AG04450 (cell line): ENCODE measurements around the gene ABL1. TPM values are rescaled to one million over a fixed set of nuclear protein-coding genes. Genes with fewer than 3 reads are reported as not detected.

Experiments
- CTCF ChIA-PET: fragments of 300-600, 350-600 bp; formaldehyde crosslinking; extraction: SDS; loops from one replicate; lab custom pipeline; 2022; ENCODE audit warnings: antibody characterized with exemption, inconsistent platforms; lab: Charles Lee
- POLR2A ChIA-PET: fragments of 350-600 bp; formaldehyde crosslinking; extraction: SDS; loops from one replicate; lab custom pipeline; 2021; ENCODE audit warnings: antibody characterized with exemption, inconsistent platforms; lab: Yijun Ruan, JAX
- DNase-seq: peaks from one replicate; pipeline ENCODE4 v3.0.0-alpha.2; 2011; ENCODE audit warnings: low read depth, low spot score
- H3K27ac ChIP-seq: one replicate; pipeline ENCODE4 v1.5.1; 2012; ENCODE audit warnings: low read depth, low read length, control low read depth
- H3K27me3 ChIP-seq: one replicate; pipeline ENCODE4 v1.6.0; 2012; ENCODE audit warnings: low read length; ENCODE audit not compliant: control insufficient read depth, insufficient read depth
- H3K4me3 ChIP-seq: 2 replicates; pipeline ENCODE4 v1.5.1; 2011; ENCODE audit warnings: mild to moderate bottlenecking, low read depth, low read length, control low read depth
- H3K9me3 ChIP-seq: 2 replicates; pipeline ENCODE4 v1.5.1; 2012; ENCODE audit warnings: low read length; ENCODE audit not compliant: control insufficient read depth, insufficient read depth
- CTCF ChIP-seq: IDR thresholded peaks from 2 replicates; pipeline ENCODE4 v1.5.1; 2011; ENCODE audit warnings: low read depth, low read length, control low read depth, inconsistent platforms
- polyA plus RNA-seq: library from polyadenylated mRNA; depleted of rRNA; stranded (reverse); fragments of >200 nt; gene quantifications from 2 replicates; pipeline ENCODE4 v1.2.3, GENCODE V29; 2011

Gene ABL1
- polyA plus RNA-seq, 1 experiment, result 37.5 TPM

- Histone ChIP-seq H3K4me3 (0 out of 2 replicates have a peak overlapping the region, but pooled peaks have one; percentile 25), H3K27me3 (peaks cover 9% of the 10 kb centered on the region), H3K9me3 (no peaks in the 10 kb centered on the region; the same call in 1 of the 2 replicates), H3K27ac (peak overlapping the region; percentile 47)
- CTCF ChIA-PET, result interaction anchor here (0.5 to 1.7 kb wide), 6 partner anchors 20 to 213 kb away, joined by 3 to 7 read pairs (median 4); no protein-coding TSS in a partner anchor
- POLR2A ChIA-PET, result interaction anchor here (0.6 to 2.2 kb wide), 4 partner anchors 8 to 19 kb away, joined by 4 to 9 read pairs (median 7); no protein-coding TSS in a partner anchor
- no peak for DNase-seq
- TF ChIP-seq CTCF, result no peak
Measured at GRCh38 chr9:130913599-130914416, 78.8 kb downstream of the ABL1 start.

GRCh38 chr9:130914417-130915095, 79.5 kb downstream of the ABL1 start:
- ChIA-PET POLR2A (interaction anchor here (2.2 kb wide), 1 partner anchor 18 kb away, joined by 9 read pairs; no protein-coding TSS in a partner anchor), CTCF (interaction anchor here (0.8 kb wide), 1 partner anchor 21 kb away, joined by 3 read pairs; no protein-coding TSS in a partner anchor)
- no peak overlapping the region for H3K27ac ChIP-seq
- H3K9me3 ChIP-seq, result no peaks in the 10 kb centered on the region; the same call in 1 of the 2 replicates
- DNase-seq, result no peak
- H3K4me3 ChIP-seq, result no peak overlapping the region
- H3K27me3 ChIP-seq, result peaks cover 10% of the 10 kb centered on the region
- TF ChIP-seq CTCF, result no peak

GRCh38 chr9:130915096-130915447, 80.0 kb downstream of the ABL1 start:
- no peak for DNase-seq
- no peak overlapping the region for H3K4me3 ChIP-seq
- no peak for TF ChIP-seq CTCF
- ChIA-PET CTCF (no interaction called here), POLR2A (no interaction called here)
- H3K27me3 ChIP-seq, result peaks cover 10% of the 10 kb centered on the region
- H3K9me3 ChIP-seq, result no peaks in the 10 kb centered on the region; the same call in 1 of the 2 replicates
- H3K27ac ChIP-seq, result no peak overlapping the region

- ChIA-PET CTCF (no interaction called here), POLR2A (interaction anchor here (0.6 kb wide), 1 partner anchor 22 kb away, joined by 6 read pairs; no protein-coding TSS in a partner anchor)
- no peak overlapping the region for H3K4me3 ChIP-seq
- H3K27me3 ChIP-seq, result peaks cover 12% of the 10 kb centered on the region
- H3K9me3 ChIP-seq, result no peaks in the 10 kb centered on the region; the same call in 1 of the 2 replicates
- no peak for TF ChIP-seq CTCF
- DNase-seq, result no peak
- H3K27ac ChIP-seq, result no peak overlapping the region
Measured at GRCh38 chr9:130917168-130917960, 82.3 kb downstream of the ABL1 start.
